ENCODE data around the gene LAMTOR2. TPM values are rescaled to one million over a fixed set of nuclear protein-coding genes. Genes with fewer than 3 reads are reported as not detected.

LAMTOR2 gene
- total and polyA plus RNA-seq, 10 of the 15 experiments (the other 5 are each of a cell fraction or from before 2014, with no cell fraction given): 71.9 to 264 (median 97.0) TPM

- TF ChIP-seq HDGF (IDR thresholded peaks at IDR 0.05) (no peak), IRF4 (IDR thresholded peaks at IDR 0.05; ENCODE audit: low read depth, low read length) (no peak), TCF7 (IDR thresholded peaks at IDR 0.05; ENCODE audit: borderline replicate concordance) (no peak), IRF5 (IDR thresholded peaks at IDR 0.05; ENCODE audit: borderline replicate concordance) (no peak), BCL3 (IDR thresholded peaks at IDR 0.05; ENCODE audit: borderline replicate concordance, insufficient read depth, low read depth, low read length, poor library complexity, severe bottlenecking) (no peak)
Observed at GRCh38 chr1:156082309-156083091, 27.9 kb downstream of the LAMTOR2 start, which contains the start of gene MEX3A (continued).

GRCh38 chr1:156083800-156084790, 29.5 kb downstream of the LAMTOR2 start:
- ChIA-PET POLR2A (interaction anchor here (1.0 to 1.2 kb wide), 2 partner anchors 13 to 144 kb away, joined by 3 to 5 read pairs; no protein-coding TSS in a partner anchor), SMC1A (ENCODE audit: uncharacterized antibody, unreplicated experiment) (interaction anchor here (0.7 to 3.4 kb wide), 3 partner anchors 13 to 45 kb away, joined by 3 to 13 read pairs (median 3); no protein-coding TSS in a partner anchor), CTCF (interaction anchor here (0.6 to 3.1 kb wide), 6 partner anchors 11 to 94 kb away, joined by 3 to 13 read pairs (median 3); partner anchors contain the start of gene UBQLN4), RAD21 (ENCODE audit: unreplicated experiment) (interaction anchor here (1.1 to 2.0 kb wide), 4 partner anchors 10 to 141 kb away, joined by 3 to 8 read pairs (median 4); no protein-coding TSS in a partner anchor)
- H4K20me1 ChIP-seq (ENCODE audit: control insufficient read depth, insufficient read depth): no peaks in the 10 kb centered on the region
- no peaks in the 10 kb centered on the region for H3K79me2 ChIP-seq (ENCODE audit: control insufficient read depth, insufficient read depth, low read length)
- no peak overlapping the region for H3K27ac ChIP-seq (ENCODE audit: control insufficient read depth, insufficient read depth)
- H3K9me3 ChIP-seq (replicated peaks; ENCODE audit: control insufficient read depth, insufficient read depth, low read length): no peaks in the 10 kb centered on the region
- H3K27me3 ChIP-seq (replicated peaks in 1 of 2; ENCODE audit: control insufficient read depth in 2 of 2, insufficient read depth in 2 of 2, low read length in 1 of 2): peaks cover 0 to 2% of the 10 kb centered on the region in 2 experiments; a peak in 1 of 4 replicates
- no TSS peak for BruUV-seq (replicated peaks)
- H3K9ac ChIP-seq (ENCODE audit: control insufficient read depth, insufficient read depth, low read length): no peak overlapping the region
- H3K4me3 ChIP-seq: no peak overlapping the region
- in situ Hi-C loops (cut with MboI) (no loop called here), intact Hi-C loops (cut with micrococcal nuclease; ENCODE audit: unreplicated experiment) (no loop called here)
- no peaks in the 10 kb centered on the region for H3K36me3 ChIP-seq (ENCODE audit: control insufficient read depth in 2 of 2, insufficient read depth in 2 of 2, low read length in 1 of 2)
- no peak overlapping the region for H3K4me2 ChIP-seq (ENCODE audit: control insufficient read depth, insufficient read depth)
- DNase-seq (ENCODE audit: low read depth, low spot score) (no peak), FAIRE-seq (no peak), ATAC-seq (no peak)
- 44% methylated on average over 7 of the region's 7 CpGs for WGBS (ENCODE audit: insufficient coverage, insufficient replicate concordance, low lambda C conversion rate, missing lambda C conversion rate)
- H3K4me1 ChIP-seq (ENCODE audit: control insufficient read depth, insufficient read depth, low read length): no peaks in the 10 kb centered on the region
- no peak overlapping the region for H2AFZ ChIP-seq (ENCODE audit: control insufficient read depth, low read depth, low read length)
- TF ChIP-seq ZNF217 (IDR thresholded peaks at IDR 0.05): no peak
- TF ChIP-seq BCL11A (IDR thresholded peaks at IDR 0.05; ENCODE audit: low read depth, low read length): no peak
- TF ChIP-seq FOXM1 (IDR thresholded peaks at IDR 0.05; ENCODE audit: low read depth, low read length): no peak
- no peak for TF ChIP-seq SIN3A (IDR thresholded peaks at IDR 0.05; ENCODE audit: low read depth, low read length)
- TF ChIP-seq ZNF687 (IDR thresholded peaks at IDR 0.05): no peak
- no peak for TF ChIP-seq STAT1 (conservative IDR thresholded peaks at IDR 0.05)

Measured in GM12878 (cell line).